Vagina (tissue), 2 donors: Measurements from ENCODE around the gene ZDHHC3. TPM values are rescaled to one million over a fixed set of nuclear protein-coding genes. Genes with fewer than 3 reads are reported as not detected.

Experiments
- DNase-seq, 2 donors: peaks; one replicate each; pipeline ENCODE4 v3.0.0-alpha.2; 2017; ENCODE audit errors: extremely low spot score in 2 of 2
- H3K27ac ChIP-seq: fragments of 200-600 bp; sonication (generic); one replicate; pipeline ENCODE4 v1.5.1; 2019
- H3K27me3 ChIP-seq: fragments of 200-600 bp; sonication (generic); one replicate; pipeline ENCODE4 v1.5.1; 2019
- H3K36me3 ChIP-seq, 2 donors: fragments of 200-600 bp; sonication (generic); one replicate each; pipeline ENCODE4 v1.5.1; 2017 to 2019
- H3K4me1 ChIP-seq: fragments of 200-600 bp; sonication (generic); one replicate; pipeline ENCODE4 v1.5.1; 2019
- H3K4me3 ChIP-seq, 2 donors: fragments of 200-600 bp; sonication (generic); 1 replicate in 1 of 2; 2 replicates in 1 of 2; pipeline ENCODE4 v1.5.1; 2016 to 2019
- H3K9me3 ChIP-seq: fragments of 200-600 bp; sonication (generic); one replicate; pipeline ENCODE4 v1.5.1; 2019
- POLR2A ChIP-seq, 2 donors: fragments of 450-650 bp; IDR thresholded peaks; one replicate each; pipeline ENCODE4 v1.6.1; 2017; ENCODE audit warnings: antibody characterized with exemption in 2 of 2, mild to moderate bottlenecking in 2 of 2, moderate library complexity in 2 of 2
- POLR2AphosphoS5 ChIP-seq, 2 donors: sonication (generic); formaldehyde crosslinking; IDR thresholded peaks; one replicate each; pipeline ENCODE4 v1.9.0; 2017; ENCODE audit warnings: antibody characterized with exemption in 2 of 2, mild to moderate bottlenecking in 2 of 2, low read depth in 1 of 2; ENCODE audit not compliant: insufficient read depth in 1 of 2
- intact Hi-C: fragments of 100-400 bp; cut with DNase I; formaldehyde crosslinking; loops from one replicate; pipeline ENCODE4 v1.15.1; 2023
- total RNA-seq: library from RNA; depleted of rRNA; stranded (reverse); fragments of >200 nt; gene quantifications from one replicate; pipeline ENCODE4 v1.2.3, GENCODE V29; 2016
- TF ChIP-seq, protein P1 (sequence below), 3 experiments: fragments of 450-650 bp in 2 of 3; fragments of 200-600 bp in 1 of 3; sonication (generic) in 1 of 3; IDR thresholded peaks; one replicate each; pipeline ENCODE4 v1.5.1; 2017 to 2019; ENCODE audit warnings: antibody characterized with exemption in 3 of 3, mild to moderate bottlenecking in 2 of 3, moderate library complexity in 2 of 3

The ZDHHC3 gene
- total RNA-seq, 1 donor from 2014 or later = 83.5 TPM

DNA sequence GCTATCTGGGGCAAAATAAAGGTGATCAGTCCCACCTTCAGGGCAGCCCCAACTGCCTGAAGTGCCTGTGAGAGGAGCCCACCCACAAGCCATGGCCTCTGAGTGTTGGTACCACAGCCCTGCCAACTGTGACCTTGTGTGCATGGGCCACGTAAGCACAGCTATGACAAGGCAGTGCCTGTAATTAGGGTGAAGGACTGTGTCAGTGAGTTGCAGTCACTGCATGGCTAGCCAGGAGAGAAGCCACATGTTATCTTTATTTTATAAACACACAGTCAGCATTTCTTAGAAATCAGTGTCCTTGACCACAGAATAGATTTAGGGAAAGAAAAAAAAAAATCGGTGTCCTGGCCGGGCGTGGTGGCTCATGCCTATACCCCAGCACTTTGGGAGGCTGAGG, 24.8 kb upstream of the ZDHHC3 start:
- intact Hi-C loops = no loop called here
- Histone ChIP-seq H3K4me3 (no peak overlapping the region), H3K27ac (no peak overlapping the region), H3K9me3 (no peaks in the 10 kb centered on the region), H3K36me3 (peaks cover 0 to 63% of the 10 kb centered on the region in 2 donors), H3K27me3 (no peaks in the 10 kb centered on the region), H3K4me1 (peaks cover 4% of the 10 kb centered on the region)
- TF ChIP-seq POLR2AphosphoS5 (IDR thresholded peaks at IDR 0.05; ENCODE audit: insufficient read depth in 1 of 2, low read depth in 1 of 2) = no peak
- TF ChIP-seq POLR2A (IDR thresholded peaks at IDR 0.05) = no peak
- TF ChIP-seq, protein P1, sequence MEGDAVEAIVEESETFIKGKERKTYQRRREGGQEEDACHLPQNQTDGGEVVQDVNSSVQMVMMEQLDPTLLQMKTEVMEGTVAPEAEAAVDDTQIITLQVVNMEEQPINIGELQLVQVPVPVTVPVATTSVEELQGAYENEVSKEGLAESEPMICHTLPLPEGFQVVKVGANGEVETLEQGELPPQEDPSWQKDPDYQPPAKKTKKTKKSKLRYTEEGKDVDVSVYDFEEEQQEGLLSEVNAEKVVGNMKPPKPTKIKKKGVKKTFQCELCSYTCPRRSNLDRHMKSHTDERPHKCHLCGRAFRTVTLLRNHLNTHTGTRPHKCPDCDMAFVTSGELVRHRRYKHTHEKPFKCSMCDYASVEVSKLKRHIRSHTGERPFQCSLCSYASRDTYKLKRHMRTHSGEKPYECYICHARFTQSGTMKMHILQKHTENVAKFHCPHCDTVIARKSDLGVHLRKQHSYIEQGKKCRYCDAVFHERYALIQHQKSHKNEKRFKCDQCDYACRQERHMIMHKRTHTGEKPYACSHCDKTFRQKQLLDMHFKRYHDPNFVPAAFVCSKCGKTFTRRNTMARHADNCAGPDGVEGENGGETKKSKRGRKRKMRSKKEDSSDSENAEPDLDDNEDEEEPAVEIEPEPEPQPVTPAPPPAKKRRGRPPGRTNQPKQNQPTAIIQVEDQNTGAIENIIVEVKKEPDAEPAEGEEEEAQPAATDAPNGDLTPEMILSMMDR (IDR thresholded peaks at IDR 0.05) = no peak
- no peak for DNase-seq

DNA sequence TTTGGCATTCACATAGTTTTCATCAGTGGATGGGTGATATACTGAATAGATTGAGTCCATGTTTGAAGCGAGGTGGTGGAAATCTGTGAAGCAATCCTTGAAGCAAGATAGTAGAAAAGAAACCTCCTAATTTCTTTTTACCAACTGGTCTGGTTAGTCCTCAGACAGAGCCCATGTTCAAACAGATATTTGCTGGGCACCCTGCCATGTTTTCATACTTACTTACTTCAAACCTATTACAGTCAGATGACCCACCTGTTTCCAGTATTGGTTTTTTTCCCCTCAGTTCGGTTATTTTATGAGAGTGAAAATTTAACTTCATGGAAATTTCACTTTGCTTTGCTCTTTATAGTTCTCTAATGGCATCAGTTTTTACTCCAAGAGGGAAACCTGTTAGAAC, 23.8 kb upstream of the ZDHHC3 start:
- intact Hi-C loops = no loop called here
- H3K4me3 ChIP-seq = no peak overlapping the region

DNA sequence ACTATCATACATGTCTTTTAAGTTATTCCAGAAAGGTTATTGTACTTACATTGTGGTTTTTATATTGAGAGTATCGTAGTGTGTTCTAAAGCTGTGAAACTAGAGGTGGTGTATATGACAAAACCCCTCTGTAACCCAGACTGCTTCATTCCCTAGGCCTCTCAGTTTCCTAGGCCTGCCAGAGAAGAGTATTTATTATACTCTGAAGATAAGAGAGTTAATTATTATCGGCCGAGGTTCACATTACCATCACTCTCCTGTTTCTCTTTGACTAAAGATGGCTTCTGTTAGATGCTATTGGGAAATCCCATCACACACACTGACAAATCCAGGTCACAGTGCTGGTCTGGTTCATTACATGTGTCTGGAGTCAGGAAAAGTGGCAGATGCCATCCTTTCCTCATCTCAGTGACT, 20.6 kb upstream of the ZDHHC3 start:
- H3K27me3 ChIP-seq = no peaks in the 10 kb centered on the region
- H3K4me1 ChIP-seq = peaks cover 40% of the 10 kb centered on the region
- peaks cover 0 to 40% of the 10 kb centered on the region in 2 donors for H3K36me3 ChIP-seq
- TF ChIP-seq, protein P1 (IDR thresholded peaks at IDR 0.05) = no peak
- TF ChIP-seq POLR2AphosphoS5 (IDR thresholded peaks at IDR 0.05; ENCODE audit: insufficient read depth in 1 of 2, low read depth in 1 of 2) = no peak
- TF ChIP-seq POLR2A (IDR thresholded peaks at IDR 0.05) = no peak
- H3K4me3 ChIP-seq = no peak overlapping the region
- H3K27ac ChIP-seq = peak overlapping the region; percentile 68
- intact Hi-C loops = no loop called here
- DNase-seq = no peak
- H3K9me3 ChIP-seq = no peaks in the 10 kb centered on the region

More for the DNA sequence above, 23.8 kb upstream of the ZDHHC3 start:
- no peaks in the 10 kb centered on the region for H3K27me3 ChIP-seq
- H3K9me3 ChIP-seq = no peaks in the 10 kb centered on the region
- DNase-seq = no peak
- TF ChIP-seq, protein P1 (IDR thresholded peaks at IDR 0.05) = no peak
- TF ChIP-seq POLR2A (IDR thresholded peaks at IDR 0.05) (no peak), POLR2AphosphoS5 (IDR thresholded peaks at IDR 0.05; ENCODE audit: insufficient read depth in 1 of 2, low read depth in 1 of 2) (no peak)
- H3K27ac ChIP-seq = no peak overlapping the region
- peaks cover 0 to 60% of the 10 kb centered on the region in 2 donors for H3K36me3 ChIP-seq
- peaks cover 15% of the 10 kb centered on the region for H3K4me1 ChIP-seq

DNA sequence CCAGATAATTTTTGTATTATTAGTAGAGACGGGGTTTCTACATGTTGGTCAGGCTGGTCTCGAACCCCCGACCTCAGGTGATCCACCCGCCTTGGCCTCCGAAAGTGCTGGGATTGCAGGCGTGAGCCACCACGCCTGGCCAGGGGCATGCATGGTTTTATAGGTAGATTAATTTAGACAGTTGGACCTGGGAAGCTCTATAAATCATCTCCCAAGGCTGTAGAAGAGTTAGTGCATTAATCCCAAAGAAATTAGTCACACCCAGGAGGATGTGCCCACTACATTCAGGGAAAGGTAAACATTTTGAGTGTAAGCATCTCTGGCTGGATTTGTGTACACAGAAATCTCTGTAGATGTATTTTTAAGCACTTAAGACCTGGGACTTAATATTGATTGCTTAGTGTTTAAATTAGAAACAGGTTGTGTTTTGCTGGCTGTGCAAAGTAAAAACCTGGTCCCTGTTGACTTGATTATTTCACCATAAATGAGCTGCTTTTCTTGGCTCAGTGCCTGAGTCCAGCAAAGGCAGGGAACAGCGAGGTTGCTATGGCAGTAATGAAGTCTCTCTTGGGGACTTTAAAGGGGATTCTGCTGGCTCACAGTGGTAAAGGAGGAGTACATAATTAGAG, 19.3 kb upstream of the ZDHHC3 start:
- Histone ChIP-seq H3K9me3 (no peaks in the 10 kb centered on the region), H3K4me1 (peaks cover 40% of the 10 kb centered on the region), H3K27me3 (no peaks in the 10 kb centered on the region), H3K27ac (peak overlapping the region; percentile 68), H3K36me3 (peaks cover 0 to 27% of the 10 kb centered on the region in 2 donors), H3K4me3 (no peak overlapping the region)
- DNase-seq = no peak
- TF ChIP-seq POLR2AphosphoS5 (IDR thresholded peaks at IDR 0.05; ENCODE audit: insufficient read depth in 1 of 2, low read depth in 1 of 2) (peak in 1 of 2 donors; percentile 43), POLR2A (IDR thresholded peaks at IDR 0.05) (no peak)
- intact Hi-C loops = no loop called here

DNA sequence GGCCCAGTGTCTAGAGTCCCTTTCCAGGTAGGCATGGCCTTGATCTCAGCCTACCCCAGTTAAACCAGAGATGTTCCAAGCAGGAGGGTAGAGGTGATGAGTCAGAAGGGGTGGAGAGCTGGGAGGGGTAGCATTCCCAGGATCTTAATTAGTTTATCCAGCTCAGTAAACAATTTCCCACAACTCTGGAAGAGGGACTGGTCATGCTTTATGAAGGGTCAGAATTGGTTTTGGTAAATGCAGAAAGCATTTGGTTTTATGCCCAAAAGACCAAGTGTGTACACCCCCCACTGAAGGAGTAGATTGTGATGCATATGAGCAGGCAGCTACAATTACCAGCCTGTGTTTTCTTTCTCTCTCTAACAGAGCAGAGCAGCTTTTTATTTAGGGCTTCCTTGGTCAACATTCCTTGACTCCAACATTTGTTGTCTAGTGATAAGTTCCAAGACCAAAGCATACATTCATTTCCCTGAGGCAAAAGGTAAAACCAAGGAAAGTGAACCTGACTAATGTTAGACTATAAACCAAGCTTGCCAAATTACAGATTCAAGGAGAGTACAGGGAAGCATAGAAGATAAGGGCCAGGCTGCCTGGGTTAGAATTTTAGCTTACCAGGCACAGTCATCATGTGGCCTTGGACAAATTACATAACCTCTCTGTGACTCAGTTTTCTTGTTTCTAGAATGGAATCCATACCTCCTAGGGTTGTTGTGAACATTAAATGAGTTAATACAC, 17.7 kb upstream of the ZDHHC3 start:
- peak overlapping the region; percentile 68 for H3K27ac ChIP-seq
- DNase-seq = no peak
- no peak overlapping the region for H3K4me3 ChIP-seq
- no peaks in the 10 kb centered on the region for H3K9me3 ChIP-seq
- H3K36me3 ChIP-seq = peaks cover 0 to 28% of the 10 kb centered on the region in 2 donors
- intact Hi-C loops = no loop called here
- TF ChIP-seq POLR2AphosphoS5 (IDR thresholded peaks at IDR 0.05; ENCODE audit: insufficient read depth in 1 of 2, low read depth in 1 of 2) (peak in 1 of 2 donors; percentile 10), POLR2A (IDR thresholded peaks at IDR 0.05) (no peak)
- H3K27me3 ChIP-seq = no peaks in the 10 kb centered on the region
- H3K4me1 ChIP-seq = peaks cover 40% of the 10 kb centered on the region
